HG02571 (cell line): Measurements from ENCODE around the gene FAM217A.

Source experiments
- ATAC-seq: cut with Tn5 transposase; IDR thresholded peaks from one replicate; pipeline ENCODE4 v1.9.1; 2021; ENCODE audit warnings: mild to moderate bottlenecking, moderate library complexity; ENCODE audit not compliant: unreplicated experiment

FAM217A gene

DNA sequence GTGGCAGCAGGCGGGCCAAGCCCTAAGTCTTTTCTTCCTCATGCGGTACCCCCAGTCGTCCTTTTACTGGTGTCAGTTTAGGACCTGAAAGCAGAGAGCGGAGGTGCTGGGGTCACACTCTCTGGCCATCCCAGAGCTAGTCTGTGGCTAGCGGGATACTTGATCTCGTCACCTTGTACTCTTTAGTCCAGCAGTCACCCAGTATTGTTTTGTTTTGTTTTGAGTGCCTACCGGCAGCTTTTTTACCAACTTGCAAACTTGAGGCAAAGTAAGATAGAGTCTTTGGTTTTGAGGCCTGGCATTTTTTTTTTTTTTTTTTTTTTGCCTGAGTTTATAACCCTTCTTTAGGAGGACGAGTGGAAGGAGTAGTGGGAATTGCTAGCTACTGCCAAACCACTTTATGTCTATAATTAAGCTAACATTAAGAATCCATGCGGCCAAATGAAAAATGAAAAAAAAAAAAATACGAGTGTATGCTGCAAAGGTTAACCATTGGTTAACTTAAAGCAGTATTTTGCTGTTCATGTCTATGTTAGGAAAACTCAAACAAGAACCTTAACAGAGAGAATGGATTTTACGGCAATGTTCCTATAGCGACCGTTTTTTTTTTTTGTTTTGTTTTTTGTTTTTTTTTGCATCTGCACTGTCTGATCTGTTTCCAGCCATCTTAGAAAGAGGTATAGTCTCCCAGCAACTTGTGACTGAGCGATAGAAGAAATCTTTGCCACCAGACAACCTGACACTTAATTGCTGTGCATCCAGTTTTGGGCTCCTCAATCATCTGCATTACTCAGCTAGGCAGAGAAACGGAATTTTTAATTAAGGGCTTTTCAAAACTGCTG, 56.9 kb downstream of the FAM217A start:
- peak; percentile 7 for ATAC-seq

DNA sequence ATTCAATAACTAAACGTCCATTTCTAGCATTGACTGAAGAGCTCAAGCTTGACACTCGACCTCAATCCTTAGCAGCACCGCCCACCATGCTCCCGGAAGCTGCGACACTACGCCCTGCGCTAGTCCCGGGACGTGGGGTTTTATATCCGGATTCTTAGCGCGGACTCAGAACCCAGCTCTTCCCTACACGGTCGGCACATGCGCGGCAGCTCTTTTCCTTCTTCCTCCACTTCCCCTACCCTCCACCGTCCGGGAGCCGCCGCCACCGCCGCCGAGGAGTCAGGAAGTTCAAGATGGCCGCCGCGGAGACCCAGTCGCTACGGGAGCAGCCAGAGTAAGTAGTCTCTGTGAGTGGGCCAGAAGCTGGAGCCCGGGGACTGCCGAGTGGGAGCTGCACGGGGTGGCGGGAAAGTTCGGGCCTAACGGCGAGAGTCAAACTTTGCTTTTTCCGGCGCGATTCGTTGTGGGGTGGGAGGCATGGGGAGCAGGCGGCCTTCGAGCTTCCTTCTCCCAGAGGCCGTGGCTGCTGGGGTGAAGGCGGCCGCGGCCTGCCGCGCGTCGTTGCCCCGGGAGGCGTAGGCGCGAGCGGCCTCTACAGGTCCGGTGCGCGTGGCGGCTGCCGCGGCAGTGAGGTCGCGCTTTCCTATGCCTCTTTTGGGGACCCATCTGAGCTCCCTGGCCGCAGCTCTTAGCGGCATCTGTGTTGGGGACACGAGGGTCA, 57.6 kb downstream of the FAM217A start:
- peak; percentile 49 for ATAC-seq

DNA sequence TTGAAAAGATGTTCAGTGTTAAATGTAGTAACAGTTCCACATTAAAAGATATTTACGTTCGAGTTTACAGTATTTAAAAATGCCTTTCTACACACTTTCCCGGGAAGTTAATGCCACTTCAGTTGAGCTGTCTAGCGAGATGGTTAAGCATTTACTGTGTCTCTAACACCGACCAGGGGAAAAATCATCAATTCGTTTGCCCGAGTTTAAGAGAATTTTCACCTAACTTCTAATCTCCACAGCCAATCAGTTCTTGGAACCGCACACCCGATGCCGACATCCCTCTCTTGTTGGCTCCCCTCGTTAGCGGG, 58.2 kb downstream of the FAM217A start:
- ATAC-seq = no peak

DNA sequence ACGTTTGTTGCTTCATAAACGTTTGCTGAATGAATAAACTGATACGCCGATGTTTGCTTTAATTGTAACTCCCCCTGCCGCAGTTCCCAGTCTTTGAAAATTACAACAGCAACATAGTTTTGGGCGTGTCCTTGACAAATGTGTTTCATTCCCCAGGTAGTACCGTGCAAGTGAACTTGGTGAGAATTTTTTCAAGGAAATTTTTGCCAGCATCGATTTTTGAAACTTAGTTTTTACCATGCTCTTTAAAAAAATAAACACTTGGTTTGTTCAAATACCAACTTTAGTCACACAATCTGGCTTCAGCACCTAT, 60.1 kb downstream of the FAM217A start:
- ATAC-seq = no peak
